HK-2 (cell line): ENCODE results near the gene L3MBTL2.

Experiments used
- DNase-seq: peaks from one replicate; pipeline ENCODE4 v3.0.0-alpha.2; 2018; ENCODE audit not compliant: unreplicated experiment

Gene L3MBTL2

GRCh38 chr22:41215409-41215808 is 10.3 kb downstream of the L3MBTL2 start:
- DNase-seq, result no peak

- no peak for DNase-seq
Observed at GRCh38 chr22:41215926-41216325, 10.8 kb downstream of the L3MBTL2 start.

GRCh38 chr22:41216984-41217383 is 11.9 kb downstream of the L3MBTL2 start:
- DNase-seq, result no peak

GRCh38 chr22:41217553-41218157 is 12.5 kb downstream of the L3MBTL2 start:
- no peak for DNase-seq

- no peak for DNase-seq
Observed at GRCh38 chr22:41222846-41223507, 17.9 kb downstream of the L3MBTL2 start.

- no peak for DNase-seq
Observed at GRCh38 chr22:41223535-41223934, 18.4 kb downstream of the L3MBTL2 start.

- no peak for DNase-seq
Observed at GRCh38 chr22:41226723-41227655, 21.9 kb downstream of the L3MBTL2 start.

GRCh38 chr22:41229215-41229614 is 24.1 kb downstream of the L3MBTL2 start:
- DNase-seq, result no peak

GRCh38 chr22:41229730-41230400 is 24.8 kb downstream of the L3MBTL2 start:
- no peak for DNase-seq

- no peak for DNase-seq
Observed at GRCh38 chr22:41230401-41230785, 25.3 kb downstream of the L3MBTL2 start.

- no peak for DNase-seq
Observed at GRCh38 chr22:41231369-41231768, 26.3 kb downstream of the L3MBTL2 start.

GRCh38 chr22:41234815-41235695 is 29.9 kb downstream of the L3MBTL2 start:
- no peak for DNase-seq

GRCh38 chr22:41237036-41237706 is 32.1 kb downstream of the L3MBTL2 start:
- no peak for DNase-seq

GRCh38 chr22:41237707-41238569 is 32.8 kb downstream of the L3MBTL2 start:
- DNase-seq, result no peak

- DNase-seq, result no peak
Observed at GRCh38 chr22:41238570-41239442, 33.7 kb downstream of the L3MBTL2 start.

GRCh38 chr22:41239443-41240128 is 34.5 kb downstream of the L3MBTL2 start:
- no peak for DNase-seq

GRCh38 chr22:41240377-41241132 is 35.4 kb downstream of the L3MBTL2 start, which contains the start of gene CHADL:
TSS of gene CHADL (minus strand) at chr22:41240931. CDS start at chr22:41240881, 50 bp downstream.
- DNase-seq, result no peak
